ENCODE data around the gene JMJD1C. TPM values are rescaled to one million over a fixed set of nuclear protein-coding genes. Genes with fewer than 3 reads are reported as not detected.

Gene JMJD1C
- total RNA-seq, 4 donors from 2014 or later = 41.6 to 77.8 (median 56.9) TPM

DNA sequence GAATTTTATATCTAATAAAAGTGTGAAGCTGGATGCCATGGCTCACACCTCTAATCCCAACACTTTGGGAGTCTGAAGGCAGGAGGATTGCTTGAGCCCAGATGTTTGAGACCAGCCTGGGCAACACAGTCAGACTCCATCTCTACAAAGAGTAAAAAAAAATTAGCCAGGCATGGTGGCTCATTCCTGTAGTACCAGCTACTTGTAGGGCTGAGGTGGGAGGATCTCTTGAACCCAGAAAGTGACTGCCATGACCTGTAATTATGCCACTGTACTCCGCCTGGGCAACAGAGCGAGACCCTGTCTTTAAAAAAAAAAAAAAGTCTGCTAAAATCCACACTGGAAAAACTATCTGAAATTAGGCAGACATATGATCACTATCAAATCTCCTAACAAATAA, 7.6 kb downstream of the JMJD1C start:
- 94 to 100% methylated on average over 2 of the region's 2 CpGs for WGBS, 2 donors
- no peak for DNase-seq
- intact Hi-C loops (cut with DNase I) = no loop called here
- Histone ChIP-seq H3K4me1 (no peaks in the 10 kb centered on the region), H3K27ac (no peak overlapping the region), H3K36me3 (no peaks in the 10 kb centered on the region), H3K4me3 (no peak overlapping the region), H3K9me3 (no peaks in the 10 kb centered on the region), H3K27me3 (no peaks in the 10 kb centered on the region)
- no peak for TF ChIP-seq POLR2A (IDR thresholded peaks at IDR 0.05)
- TF ChIP-seq, protein P1, sequence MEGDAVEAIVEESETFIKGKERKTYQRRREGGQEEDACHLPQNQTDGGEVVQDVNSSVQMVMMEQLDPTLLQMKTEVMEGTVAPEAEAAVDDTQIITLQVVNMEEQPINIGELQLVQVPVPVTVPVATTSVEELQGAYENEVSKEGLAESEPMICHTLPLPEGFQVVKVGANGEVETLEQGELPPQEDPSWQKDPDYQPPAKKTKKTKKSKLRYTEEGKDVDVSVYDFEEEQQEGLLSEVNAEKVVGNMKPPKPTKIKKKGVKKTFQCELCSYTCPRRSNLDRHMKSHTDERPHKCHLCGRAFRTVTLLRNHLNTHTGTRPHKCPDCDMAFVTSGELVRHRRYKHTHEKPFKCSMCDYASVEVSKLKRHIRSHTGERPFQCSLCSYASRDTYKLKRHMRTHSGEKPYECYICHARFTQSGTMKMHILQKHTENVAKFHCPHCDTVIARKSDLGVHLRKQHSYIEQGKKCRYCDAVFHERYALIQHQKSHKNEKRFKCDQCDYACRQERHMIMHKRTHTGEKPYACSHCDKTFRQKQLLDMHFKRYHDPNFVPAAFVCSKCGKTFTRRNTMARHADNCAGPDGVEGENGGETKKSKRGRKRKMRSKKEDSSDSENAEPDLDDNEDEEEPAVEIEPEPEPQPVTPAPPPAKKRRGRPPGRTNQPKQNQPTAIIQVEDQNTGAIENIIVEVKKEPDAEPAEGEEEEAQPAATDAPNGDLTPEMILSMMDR (IDR thresholded peaks at IDR 0.05) = no peak

DNA sequence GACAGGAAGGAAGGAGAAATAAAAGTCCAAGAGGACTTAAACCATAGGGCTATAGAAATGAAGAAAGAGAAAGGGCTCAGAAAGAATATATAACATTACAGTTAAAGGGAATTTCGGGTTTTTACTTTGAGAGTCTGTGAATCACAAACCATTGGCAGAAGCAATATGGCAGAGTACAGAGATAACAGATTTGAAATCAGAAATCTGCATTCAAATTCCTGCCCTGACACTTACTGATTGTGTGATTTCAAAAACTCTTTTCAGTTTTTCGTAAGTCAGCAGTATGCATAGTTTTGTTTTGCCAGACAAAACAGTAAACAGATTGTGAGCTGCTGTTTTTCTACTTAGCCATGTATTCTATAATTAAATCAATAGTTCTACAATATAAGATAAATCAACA, 8.2 kb downstream of the JMJD1C start:
- Histone ChIP-seq H3K36me3 (no peaks in the 10 kb centered on the region), H3K27me3 (no peaks in the 10 kb centered on the region), H3K4me3 (no peak overlapping the region), H3K4me1 (no peaks in the 10 kb centered on the region), H3K9me3 (no peaks in the 10 kb centered on the region), H3K27ac (no peak overlapping the region)
- 85 to 98% methylated on average over 2 of the region's 2 CpGs for WGBS, 2 donors
- DNase-seq = no peak
- TF ChIP-seq POLR2A (IDR thresholded peaks at IDR 0.05) = no peak
- TF ChIP-seq, protein P1 (IDR thresholded peaks at IDR 0.05) = no peak
- intact Hi-C loops (cut with DNase I) = no loop called here

DNA sequence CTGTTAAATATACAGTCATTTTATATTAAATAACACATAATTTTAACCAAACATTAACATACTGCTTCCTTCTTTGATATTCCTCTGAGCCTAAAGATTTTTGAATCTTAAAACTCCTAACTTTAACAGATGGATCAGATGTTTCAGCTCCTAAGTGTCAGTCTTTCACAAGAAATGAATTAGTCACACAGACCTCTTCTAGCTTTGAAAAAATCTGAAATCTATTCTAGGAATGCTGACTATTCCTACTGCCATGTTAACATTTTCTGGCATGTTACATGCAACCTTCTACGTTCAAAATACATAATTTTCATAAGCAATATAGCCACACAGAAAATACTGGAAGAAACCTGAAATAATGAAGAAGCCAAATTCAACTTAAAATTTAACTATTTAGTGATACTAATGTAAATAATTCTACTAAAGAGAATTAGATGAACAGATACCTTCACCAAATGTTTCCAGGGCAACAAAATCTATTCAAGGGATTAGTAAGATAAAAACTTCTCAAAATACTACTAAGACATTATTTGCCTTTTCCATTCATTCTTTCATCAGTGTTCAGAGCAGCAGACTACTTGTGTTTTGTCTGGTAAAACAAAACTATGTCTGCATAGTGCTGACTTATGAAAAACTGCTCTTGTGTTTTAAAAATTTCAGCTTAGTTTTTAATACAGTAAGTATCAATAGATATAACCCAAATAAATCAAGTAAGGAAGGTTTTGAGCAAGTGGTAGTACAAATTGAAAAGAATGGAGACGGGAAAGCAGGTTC, 9.2 kb downstream of the JMJD1C start:
- Histone ChIP-seq H3K9me3 (no peaks in the 10 kb centered on the region), H3K36me3 (no peaks in the 10 kb centered on the region), H3K27ac (no peak overlapping the region), H3K4me1 (no peaks in the 10 kb centered on the region), H3K27me3 (no peaks in the 10 kb centered on the region), H3K4me3 (no peak overlapping the region)
- intact Hi-C loops (cut with DNase I) = no loop called here
- TF ChIP-seq, protein P1 (IDR thresholded peaks at IDR 0.05) = no peak
- no peak for TF ChIP-seq POLR2A (IDR thresholded peaks at IDR 0.05)
- DNase-seq = no peak
- WGBS, 2 donors = 62 to 74% methylated on average over 2 of the region's 2 CpGs

DNA sequence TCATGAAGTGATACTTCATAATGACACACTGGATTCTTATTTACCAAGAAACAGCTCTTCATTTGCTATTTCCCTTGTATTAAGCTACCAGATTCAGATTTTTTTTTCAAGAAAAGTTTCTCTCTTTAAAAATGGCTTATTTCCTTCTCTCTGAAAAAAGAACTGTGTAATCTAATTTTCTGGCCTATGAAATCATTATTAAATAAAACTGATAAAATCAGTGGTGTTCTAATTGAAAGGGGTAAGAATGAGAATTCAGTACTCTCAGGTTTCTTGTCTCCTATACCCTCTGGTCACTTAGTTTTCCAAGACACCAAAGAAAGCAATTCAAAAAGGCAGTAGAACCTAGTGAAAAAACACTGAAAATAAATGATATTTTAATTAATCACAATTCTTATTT, 10.3 kb downstream of the JMJD1C start:
- no peaks in the 10 kb centered on the region for H3K27me3 ChIP-seq
- TF ChIP-seq, protein P1 (IDR thresholded peaks at IDR 0.05) = no peak
- no peak for TF ChIP-seq POLR2A (IDR thresholded peaks at IDR 0.05)
- intact Hi-C loops (cut with DNase I) = no loop called here
- no peaks in the 10 kb centered on the region for H3K4me1 ChIP-seq
- DNase-seq = no peak
- H3K4me3 ChIP-seq = no peak overlapping the region
- no peak overlapping the region for H3K27ac ChIP-seq
- H3K9me3 ChIP-seq = no peaks in the 10 kb centered on the region
- no peaks in the 10 kb centered on the region for H3K36me3 ChIP-seq

DNA sequence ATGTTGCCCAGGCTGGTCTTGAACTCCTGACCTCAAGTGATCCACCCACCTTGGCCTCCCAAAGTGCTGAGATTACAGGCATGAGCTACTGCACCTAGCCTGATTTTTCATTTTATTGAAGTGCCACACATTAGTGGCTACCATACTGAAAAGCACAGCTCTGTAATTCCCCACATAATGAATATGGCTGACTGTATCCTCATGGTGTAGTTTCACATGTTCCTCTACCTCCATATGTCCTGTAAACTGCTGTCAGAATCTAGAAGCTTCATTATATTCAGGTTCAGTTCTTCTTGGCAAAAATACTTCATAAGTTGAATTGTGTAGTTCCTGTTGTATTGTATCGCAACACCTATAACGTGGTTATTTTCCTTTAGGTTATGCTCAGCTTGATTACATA, 11.1 kb downstream of the JMJD1C start:
- H3K9me3 ChIP-seq = no peaks in the 10 kb centered on the region
- DNase-seq = no peak
- intact Hi-C loops (cut with DNase I) = no loop called here
- no peaks in the 10 kb centered on the region for H3K27me3 ChIP-seq
- TF ChIP-seq, protein P1 (IDR thresholded peaks at IDR 0.05) = no peak
- no peak for TF ChIP-seq POLR2A (IDR thresholded peaks at IDR 0.05)
- 46 to 50% methylated on average over 2 of the region's 2 CpGs for WGBS, 2 donors
- H3K4me3 ChIP-seq = no peak overlapping the region
- no peaks in the 10 kb centered on the region for H3K4me1 ChIP-seq
- no peaks in the 10 kb centered on the region for H3K36me3 ChIP-seq
- H3K27ac ChIP-seq = no peak overlapping the region
